Osteocyte (in vitro differentiated cells): ENCODE results near the gene BRAF. TPM values are rescaled to one million over a fixed set of nuclear protein-coding genes. Genes with fewer than 3 reads are reported as not detected.
"Not testable (repeated sequence)": the region's sequence is repeated elsewhere in the genome, so short reads cannot be mapped to it uniquely, and the experiment has no call there.

ENCODE experiments used
- DNase-seq: peaks from one replicate; pipeline ENCODE4 v3.0.0; 2021; ENCODE audit warnings: mixed read lengths; ENCODE audit not compliant: unreplicated experiment; ENCODE audit errors: extremely low spot score
- H3K27ac Mint-ChIP-seq: one replicate; pipeline ENCODE4 v1.8.0; 2021; ENCODE audit warnings: mild to moderate bottlenecking, mixed read lengths; ENCODE audit not compliant: unreplicated experiment
- H3K27me3 Mint-ChIP-seq: one replicate; pipeline ENCODE4 v1.8.0; 2021; ENCODE audit warnings: mixed read lengths; ENCODE audit not compliant: unreplicated experiment
- H3K36me3 Mint-ChIP-seq: one replicate; pipeline ENCODE4 v1.8.0; 2021; ENCODE audit warnings: mixed read lengths; ENCODE audit not compliant: unreplicated experiment
- H3K4me1 Mint-ChIP-seq: one replicate; pipeline ENCODE4 v1.8.0; 2021; ENCODE audit warnings: mixed read lengths; ENCODE audit not compliant: unreplicated experiment
- H3K4me3 Mint-ChIP-seq: one replicate; pipeline ENCODE4 v1.8.0; 2021; ENCODE audit warnings: mild to moderate bottlenecking, moderate library complexity, mixed read lengths; ENCODE audit not compliant: unreplicated experiment
- H3K9me3 Mint-ChIP-seq: one replicate; pipeline ENCODE4 v1.8.0; 2021; ENCODE audit warnings: mixed read lengths; ENCODE audit not compliant: unreplicated experiment
- total RNA-seq: library from RNA; stranded (reverse); gene quantifications from 2 replicates; pipeline ENCODE4 v1.2.1, GENCODE V29; 2021
- TF ChIP-seq, protein P1 (sequence below): fragments of 200-600 bp; sonication (generic); IDR thresholded peaks from 2 replicates; pipeline ENCODE4 v1.5.0; 2021; ENCODE audit warnings: antibody characterized with exemption, mild to moderate bottlenecking, moderate library complexity

Gene BRAF
- total RNA-seq, 1 donor from 2014 or later: 25.8 TPM

- Mint-ChIP-seq H3K4me3 (no peak overlapping the region), H3K27me3 (no peaks in the 10 kb centered on the region), H3K9me3 (no peaks in the 10 kb centered on the region), H3K27ac (no peak overlapping the region), H3K4me1 (peaks cover 15% of the 10 kb centered on the region), H3K36me3 (no peaks in the 10 kb centered on the region)
- TF ChIP-seq, protein P1, sequence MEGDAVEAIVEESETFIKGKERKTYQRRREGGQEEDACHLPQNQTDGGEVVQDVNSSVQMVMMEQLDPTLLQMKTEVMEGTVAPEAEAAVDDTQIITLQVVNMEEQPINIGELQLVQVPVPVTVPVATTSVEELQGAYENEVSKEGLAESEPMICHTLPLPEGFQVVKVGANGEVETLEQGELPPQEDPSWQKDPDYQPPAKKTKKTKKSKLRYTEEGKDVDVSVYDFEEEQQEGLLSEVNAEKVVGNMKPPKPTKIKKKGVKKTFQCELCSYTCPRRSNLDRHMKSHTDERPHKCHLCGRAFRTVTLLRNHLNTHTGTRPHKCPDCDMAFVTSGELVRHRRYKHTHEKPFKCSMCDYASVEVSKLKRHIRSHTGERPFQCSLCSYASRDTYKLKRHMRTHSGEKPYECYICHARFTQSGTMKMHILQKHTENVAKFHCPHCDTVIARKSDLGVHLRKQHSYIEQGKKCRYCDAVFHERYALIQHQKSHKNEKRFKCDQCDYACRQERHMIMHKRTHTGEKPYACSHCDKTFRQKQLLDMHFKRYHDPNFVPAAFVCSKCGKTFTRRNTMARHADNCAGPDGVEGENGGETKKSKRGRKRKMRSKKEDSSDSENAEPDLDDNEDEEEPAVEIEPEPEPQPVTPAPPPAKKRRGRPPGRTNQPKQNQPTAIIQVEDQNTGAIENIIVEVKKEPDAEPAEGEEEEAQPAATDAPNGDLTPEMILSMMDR: no peak
- DNase-seq: no peak
Observed at GRCh38 chr7:140857048-140857447, 67.7 kb downstream of the BRAF start.

DNA sequence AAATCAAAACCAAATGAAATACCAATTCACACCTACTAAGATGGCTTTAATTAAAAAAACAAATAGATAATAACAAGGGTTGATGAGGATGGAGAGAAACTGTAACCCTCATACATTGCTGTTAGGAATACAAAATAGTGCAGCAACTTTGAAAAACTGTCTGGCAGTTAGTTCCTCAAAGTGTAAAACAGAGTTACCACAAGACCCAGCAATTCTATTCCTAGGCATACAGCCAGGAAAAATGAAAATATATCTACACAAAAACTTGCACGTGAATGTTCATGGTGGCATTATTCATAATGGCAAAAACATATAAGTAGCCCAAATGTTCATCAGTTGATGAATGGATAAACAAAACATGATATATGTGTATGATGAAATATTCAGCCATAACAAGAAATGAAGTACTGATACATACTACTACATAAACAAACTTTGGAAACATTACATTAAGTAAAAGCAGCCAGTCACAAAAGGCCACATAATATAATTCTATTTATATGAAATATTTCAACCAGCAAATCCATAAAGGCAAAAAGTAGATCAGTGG, 83.5 kb downstream of the BRAF start:
- peak overlapping the region; percentile 44 for H3K27ac Mint-ChIP-seq
- peaks cover 5% of the 10 kb centered on the region for H3K4me1 Mint-ChIP-seq
- H3K9me3 Mint-ChIP-seq: no peaks in the 10 kb centered on the region
- H3K4me3 Mint-ChIP-seq: no peak overlapping the region
- no peaks in the 10 kb centered on the region for H3K27me3 Mint-ChIP-seq
- no peak for DNase-seq
- H3K36me3 Mint-ChIP-seq: peaks cover 23% of the 10 kb centered on the region
- TF ChIP-seq, protein P1: no peak

DNA sequence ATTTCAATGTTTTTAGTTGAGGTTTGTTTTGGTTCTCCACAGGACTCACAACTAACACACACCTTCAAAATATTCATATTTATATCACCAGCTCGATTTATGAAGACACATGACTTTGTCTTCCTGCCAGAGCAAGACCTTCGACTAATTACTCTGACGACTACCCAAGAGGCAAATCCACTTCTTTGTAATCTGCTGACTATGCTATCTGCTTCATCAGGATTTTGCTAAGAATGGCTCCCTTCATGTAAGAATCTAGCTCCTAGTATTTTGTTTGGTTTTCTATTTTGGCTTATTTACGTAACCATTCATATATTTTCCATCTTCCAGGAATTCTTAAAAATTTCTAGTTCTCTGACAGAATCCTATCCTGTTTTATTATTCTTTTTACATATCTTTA, 93.0 kb downstream of the BRAF start:
- Mint-ChIP-seq H3K4me1 (peaks cover 3% of the 10 kb centered on the region), H3K27ac (no peak overlapping the region), H3K36me3 (peaks cover 28% of the 10 kb centered on the region), H3K27me3 (no peaks in the 10 kb centered on the region), H3K4me3 (no peak overlapping the region), H3K9me3 (no peaks in the 10 kb centered on the region)
- no peak for DNase-seq
- TF ChIP-seq, protein P1: no peak

GRCh38 chr7:140829720-140830119, 95.0 kb downstream of the BRAF start:
- H3K27me3 Mint-ChIP-seq: no peaks in the 10 kb centered on the region
- TF ChIP-seq, protein P1: no peak
- H3K4me1 Mint-ChIP-seq: peaks cover 3% of the 10 kb centered on the region
- H3K36me3 Mint-ChIP-seq: peaks cover 28% of the 10 kb centered on the region
- no peak for DNase-seq
- no peak overlapping the region for H3K4me3 Mint-ChIP-seq
- H3K27ac Mint-ChIP-seq: no peak overlapping the region
- no peaks in the 10 kb centered on the region for H3K9me3 Mint-ChIP-seq

GRCh38 chr7:140828741-140829140, 96.0 kb downstream of the BRAF start:
- DNase-seq: no peak
- TF ChIP-seq, protein P1: no peak
- H3K4me3 Mint-ChIP-seq: no peak overlapping the region
- H3K9me3 Mint-ChIP-seq: no peaks in the 10 kb centered on the region
- H3K27me3 Mint-ChIP-seq: no peaks in the 10 kb centered on the region
- no peak overlapping the region for H3K27ac Mint-ChIP-seq
- peaks cover 3% of the 10 kb centered on the region for H3K4me1 Mint-ChIP-seq
- H3K36me3 Mint-ChIP-seq: peaks cover 24% of the 10 kb centered on the region

DNA sequence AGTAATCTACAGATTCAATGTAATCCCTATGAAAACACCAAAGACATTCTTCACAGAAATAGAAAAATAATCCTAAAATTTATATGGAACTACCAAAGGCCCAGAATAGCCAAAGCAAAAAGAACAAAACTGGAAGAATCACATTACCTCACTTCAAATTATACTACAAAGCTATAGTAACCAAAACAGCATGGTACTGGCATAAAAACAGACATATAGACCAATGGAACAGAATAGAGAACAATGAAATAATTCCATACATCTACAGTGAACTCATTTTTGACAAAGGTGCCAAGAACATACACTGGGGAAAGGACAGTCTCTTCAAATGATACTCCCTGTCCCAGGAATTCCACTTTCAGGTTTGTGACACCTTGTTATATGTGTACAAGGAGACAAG, 107.3 kb downstream of the BRAF start:
- H3K27me3 Mint-ChIP-seq, H3K4me1 Mint-ChIP-seq, H3K4me3 Mint-ChIP-seq, H3K27ac Mint-ChIP-seq, DNase-seq: not testable (repeated sequence)
- peaks cover 11% of the 10 kb centered on the region for H3K36me3 Mint-ChIP-seq
- H3K9me3 Mint-ChIP-seq: peaks cover 12% of the 10 kb centered on the region
